Mucosa of gallbladder (tissue), 1 donor: ENCODE measurements around the gene S1PR4. TPM values are rescaled to one million over a fixed set of nuclear protein-coding genes. Genes with fewer than 3 reads are reported as not detected.
A peak's percentile ranks its signal among the peaks of the same experiment; 100 is the strongest.

Source experiments
- DNase-seq: peaks from one replicate; pipeline ENCODE4 v3.0.0-alpha.2; 2020; ENCODE audit warnings: low spot score
- total RNA-seq: library from RNA; stranded (reverse); gene quantifications from one replicate; pipeline ENCODE4 v1.2.1, GENCODE V29; 2021
- donor health status: DM: no; HTN: no; CAD: no.

S1PR4 gene, protein sequence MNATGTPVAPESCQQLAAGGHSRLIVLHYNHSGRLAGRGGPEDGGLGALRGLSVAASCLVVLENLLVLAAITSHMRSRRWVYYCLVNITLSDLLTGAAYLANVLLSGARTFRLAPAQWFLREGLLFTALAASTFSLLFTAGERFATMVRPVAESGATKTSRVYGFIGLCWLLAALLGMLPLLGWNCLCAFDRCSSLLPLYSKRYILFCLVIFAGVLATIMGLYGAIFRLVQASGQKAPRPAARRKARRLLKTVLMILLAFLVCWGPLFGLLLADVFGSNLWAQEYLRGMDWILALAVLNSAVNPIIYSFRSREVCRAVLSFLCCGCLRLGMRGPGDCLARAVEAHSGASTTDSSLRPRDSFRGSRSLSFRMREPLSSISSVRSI
- total RNA-seq = 2.4 TPM

DNA sequence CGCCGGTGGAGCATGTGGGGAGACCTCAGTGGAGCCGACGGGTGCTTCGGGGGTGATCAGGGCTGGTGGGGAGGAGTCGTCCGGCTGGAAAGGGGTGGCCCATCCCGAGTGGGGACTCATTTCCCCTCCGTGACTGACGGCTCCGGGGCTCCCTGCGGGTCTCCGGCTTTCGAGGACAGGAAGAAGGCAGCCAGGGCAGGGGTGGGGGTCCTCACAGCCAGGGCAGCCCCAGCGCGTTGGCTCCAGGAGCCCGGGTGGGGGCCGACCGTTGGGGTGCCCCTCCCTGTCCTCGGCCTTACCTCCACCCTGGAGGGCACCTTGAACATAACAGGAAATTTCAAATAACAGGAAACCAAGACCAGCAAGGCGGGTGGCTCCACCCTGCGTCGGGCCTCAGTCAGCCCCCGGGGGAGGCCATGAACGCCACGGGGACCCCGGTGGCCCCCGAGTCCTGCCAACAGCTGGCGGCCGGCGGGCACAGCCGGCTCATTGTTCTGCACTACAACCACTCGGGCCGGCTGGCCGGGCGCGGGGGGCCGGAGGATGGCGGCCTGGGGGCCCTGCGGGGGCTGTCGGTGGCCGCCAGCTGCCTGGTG, at the start of gene S1PR4:
TSS of gene S1PR4 (plus strand) at position 393 of the 596 bp plus-strand sequence. CDS start at position 417, 24 bp downstream.
- no peak for DNase-seq

- DNase-seq = no peak
Observed at GRCh38 chr19:3129112-3129511, 49.5 kb upstream of the S1PR4 start.

- no peak for DNase-seq
Observed at GRCh38 chr19:3131168-3131567, 47.4 kb upstream of the S1PR4 start.

DNA sequence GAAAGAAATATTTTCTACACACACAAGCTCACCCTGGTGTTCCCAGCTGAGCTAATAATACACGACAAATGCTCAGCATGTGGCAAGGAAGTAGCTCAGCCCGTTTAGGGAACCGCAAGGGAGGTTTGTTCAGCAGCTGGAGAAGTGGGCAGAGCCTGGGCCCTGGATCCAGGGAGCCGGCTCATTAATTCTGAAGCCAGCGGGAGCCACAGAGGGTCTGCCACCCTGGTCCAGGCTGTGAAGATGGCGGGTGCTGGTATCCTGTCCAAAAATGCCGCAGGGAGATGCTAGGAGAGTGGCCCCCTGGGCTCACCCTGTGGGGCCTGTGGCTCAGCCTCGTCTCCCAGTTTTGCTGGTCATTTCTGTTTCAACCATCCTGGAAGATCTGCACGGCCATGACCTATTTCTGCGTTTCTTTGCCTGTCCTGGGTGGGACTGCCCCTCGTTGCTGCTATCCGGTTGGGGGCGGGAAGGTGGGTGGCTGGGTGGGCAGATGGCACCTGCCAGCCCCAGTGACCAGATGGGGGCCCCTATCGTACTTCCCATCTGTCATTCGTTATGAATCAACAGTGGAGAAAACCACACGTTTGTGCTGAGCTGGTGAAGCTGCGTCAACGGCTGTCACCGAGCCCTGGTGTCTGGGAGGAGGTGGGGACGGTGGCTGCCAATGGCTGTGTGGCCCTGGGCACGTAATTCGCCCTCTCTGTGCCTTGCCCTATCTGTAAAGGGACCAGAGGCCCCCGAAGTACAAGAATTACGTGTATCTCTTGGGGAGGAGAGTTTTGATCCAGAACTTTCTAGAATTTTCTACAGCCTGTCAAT, 45.4 kb upstream of the S1PR4 start:
- peak; percentile 57 for DNase-seq

DNA sequence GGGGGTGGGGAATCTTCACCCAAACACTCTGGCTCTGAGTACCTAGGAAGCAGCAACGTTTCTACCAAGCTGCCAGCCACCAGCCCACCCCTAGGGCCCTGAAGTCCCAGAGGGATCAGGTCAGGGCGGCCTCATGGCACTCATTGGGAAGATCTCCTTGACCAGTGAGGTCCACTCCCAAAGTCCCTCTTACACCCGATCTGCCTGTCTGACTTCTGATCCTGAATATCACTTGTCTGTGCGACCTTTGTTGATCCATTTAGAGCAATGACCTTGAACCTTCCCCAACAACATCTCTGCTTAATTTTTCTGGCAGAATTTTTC, 44.8 kb upstream of the S1PR4 start:
- DNase-seq = no peak

GRCh38 chr19:3135961-3136683, 42.4 kb upstream of the S1PR4 start, which contains the start of gene GNA15:
Gene GNA15 (plus strand): TSS chr19:3136033. CDS start chr19:3136451, 418 bp downstream.
- no peak for DNase-seq

DNA sequence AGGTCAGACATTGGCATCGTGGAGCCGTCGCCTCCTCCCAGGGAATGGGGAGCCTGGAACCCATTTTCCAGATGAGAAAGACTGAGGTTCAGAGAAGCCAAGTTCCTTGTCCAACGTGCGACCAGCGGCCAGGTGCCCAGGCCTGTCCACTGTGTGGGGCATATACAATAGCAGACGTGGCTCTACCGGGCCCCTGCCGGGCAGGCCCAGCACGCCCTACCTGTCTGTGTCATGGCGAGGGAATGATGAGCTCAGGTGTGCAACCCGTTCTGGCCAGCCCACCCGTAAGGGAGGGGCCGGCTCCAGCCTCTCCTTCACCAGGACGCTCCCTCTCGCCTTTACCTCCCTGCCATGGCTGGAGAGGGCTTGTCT, 41.9 kb upstream of the S1PR4 start:
- DNase-seq = no peak

- peak; percentile 36 for DNase-seq
Observed at GRCh38 chr19:3137119-3137518, 41.5 kb upstream of the S1PR4 start.

DNA sequence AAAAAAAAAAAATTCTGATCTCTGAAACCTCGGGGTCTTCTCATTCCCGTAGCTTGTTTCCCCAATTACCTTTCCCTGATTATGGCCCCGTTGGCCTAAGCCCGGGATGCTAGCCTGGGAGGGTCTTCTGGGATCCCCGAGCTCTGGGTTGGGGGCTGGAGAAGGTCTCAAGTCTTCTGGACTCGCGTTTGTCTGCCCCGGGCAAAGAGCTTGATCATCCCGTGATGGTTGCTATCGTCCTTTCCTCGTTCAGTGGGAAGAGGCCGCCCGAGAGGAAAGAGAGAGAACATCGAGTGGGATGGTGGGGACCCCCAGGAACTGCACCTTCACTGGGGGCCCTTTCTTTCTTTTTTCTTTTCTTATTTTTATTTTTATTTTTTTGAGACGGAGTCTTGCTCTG, 40.3 kb upstream of the S1PR4 start:
- DNase-seq = no peak

- DNase-seq = no peak
Observed at GRCh38 chr19:3140667-3141038, 37.9 kb upstream of the S1PR4 start.

DNA sequence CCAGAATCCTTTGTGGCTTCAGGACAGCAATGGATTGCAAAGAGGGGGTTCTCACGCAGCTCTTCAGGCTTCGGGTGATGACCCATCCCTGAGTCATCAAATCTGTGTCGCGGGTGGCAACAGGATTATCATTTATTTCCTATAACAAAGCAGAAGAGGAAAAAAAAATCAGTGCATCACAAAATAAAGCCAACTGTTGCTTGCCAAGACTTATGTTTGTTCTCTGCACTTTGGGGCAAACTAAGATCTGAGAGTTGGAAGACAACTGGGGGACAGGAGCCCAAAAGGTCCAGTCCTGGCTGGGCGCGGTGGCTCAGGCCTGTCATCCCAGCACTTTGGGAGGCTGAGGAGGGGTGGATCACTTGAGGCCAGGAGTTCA, 36.3 kb upstream of the S1PR4 start:
- DNase-seq = no peak

GRCh38 chr19:3142781-3143337, 35.7 kb upstream of the S1PR4 start:
- no peak for DNase-seq

DNA sequence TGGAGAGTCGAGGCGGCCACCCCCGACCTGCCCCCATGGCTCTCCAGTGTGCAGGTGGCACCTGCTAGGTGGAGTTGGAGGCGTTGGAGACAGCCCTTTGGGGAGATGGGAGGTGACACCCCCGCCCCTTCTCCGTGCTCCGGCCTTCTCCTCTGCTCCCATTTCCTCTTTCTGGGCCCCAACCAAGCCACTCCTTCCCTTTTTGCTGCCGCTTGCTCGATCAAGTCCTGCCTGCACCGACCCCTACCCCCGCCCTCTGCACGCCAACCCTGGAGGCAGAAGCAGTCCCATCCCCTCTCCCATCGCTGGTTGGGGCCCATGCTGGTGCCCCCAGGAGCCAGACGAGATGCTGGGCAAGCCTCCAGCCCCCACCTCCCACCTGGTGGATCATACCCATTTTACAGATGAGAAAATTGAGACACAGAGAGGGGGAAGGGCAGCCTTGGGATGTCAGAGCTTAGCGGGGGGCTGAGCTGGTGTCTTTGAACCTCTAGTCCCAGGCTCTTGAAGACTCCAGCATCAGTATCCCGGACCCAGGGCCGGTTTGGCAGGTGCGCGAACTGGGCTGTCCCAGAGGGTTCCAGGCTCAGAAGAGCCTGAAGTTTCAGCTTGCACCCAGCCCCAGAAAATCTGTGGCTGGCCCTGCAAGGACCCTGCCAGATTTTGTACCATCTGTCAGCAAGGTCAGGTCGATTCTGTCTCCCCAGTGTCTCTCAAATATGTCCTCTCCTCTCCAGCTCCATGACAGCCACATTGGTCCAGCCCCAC, 32.5 kb upstream of the S1PR4 start:
- no peak for DNase-seq

- DNase-seq = no peak
Observed at GRCh38 chr19:3146677-3147100, 31.9 kb upstream of the S1PR4 start.

GRCh38 chr19:3148503-3148902, 30.1 kb upstream of the S1PR4 start:
- DNase-seq = no peak

GRCh38 chr19:3149089-3149488, 29.5 kb upstream of the S1PR4 start:
- DNase-seq = no peak

- DNase-seq = no peak
Observed at GRCh38 chr19:3149526-3150505, 28.8 kb upstream of the S1PR4 start.

DNA sequence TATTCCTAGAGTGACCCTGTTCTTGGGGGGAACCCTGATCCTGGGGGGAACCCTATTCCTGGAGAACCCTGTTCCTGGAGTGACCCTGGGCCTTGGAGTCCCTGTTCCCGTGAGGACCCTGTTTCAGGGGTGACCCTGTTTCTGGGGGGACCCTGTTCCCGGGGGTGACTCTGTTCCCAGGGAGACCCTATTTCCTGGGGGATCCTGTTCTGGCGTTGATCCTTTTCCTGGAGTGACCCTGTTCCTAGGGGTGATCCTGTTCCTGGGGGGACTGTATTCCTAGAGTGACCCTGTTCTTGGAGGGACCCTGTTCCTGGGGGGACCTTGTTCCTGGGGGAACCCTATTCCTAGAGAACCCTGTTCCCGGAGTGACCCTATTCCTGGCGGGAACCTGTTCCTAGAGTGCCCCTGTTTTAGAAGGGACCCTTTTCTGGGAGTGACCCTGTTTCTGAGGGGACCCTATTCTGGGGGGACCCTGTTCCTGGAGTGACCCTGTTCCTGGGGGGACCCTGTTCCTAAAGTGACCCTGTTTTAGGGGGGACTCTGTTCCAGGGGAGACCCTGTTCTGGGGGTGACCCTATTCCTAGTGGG, 27.7 kb upstream of the S1PR4 start:
- no peak for DNase-seq
